Esophagus squamous epithelium (tissue), 5 donors: ENCODE measurements around the gene ZNF583. TPM values are rescaled to one million over a fixed set of nuclear protein-coding genes. Genes with fewer than 3 reads are reported as not detected.

Experiments
- DNase-seq: peaks from one replicate; lab custom pipeline; 2025; lab: John Stamatoyannopoulos, UW
- H3K27ac ChIP-seq, 4 donors: fragments of 200-600 bp; sonication (generic); one replicate each; pipeline ENCODE4 v1.5.1; 2016 to 2019; ENCODE audit warnings: mild to moderate bottlenecking in 1 of 4
- H3K27me3 ChIP-seq, 4 donors: fragments of 200-600 bp; sonication (generic); 1 replicate in 3 of 4; 2 replicates in 1 of 4; pipeline versions ENCODE4 v1.5.1 to v1.6.0; 2017 to 2021; ENCODE audit warnings: antibody characterized with exemption in 1 of 4
- H3K36me3 ChIP-seq, 3 donors: fragments of 200-600 bp; sonication (generic); one replicate each; pipeline ENCODE4 v1.5.1; 2016 to 2019
- H3K4me1 ChIP-seq, 3 donors: fragments of 200-600 bp; sonication (generic); one replicate each; pipeline ENCODE4 v1.5.1; 2017 to 2019
- H3K4me3 ChIP-seq, 4 donors: fragments of 200-600 bp; sonication (generic); 1 replicate in 3 of 4; 2 replicates in 1 of 4; pipeline ENCODE4 v1.5.1; 2016 to 2019; ENCODE audit warnings: mild to moderate bottlenecking in 2 of 4, moderate library complexity in 1 of 4
- H3K9me3 ChIP-seq, 3 donors: fragments of 200-600 bp; sonication (generic); one replicate each; pipeline ENCODE4 v1.5.1; 2016 to 2019
- CTCF ChIP-seq, 6 experiments: fragments of 450-650 bp in 4 of 6; fragments of 200-600 bp in 2 of 6; sonication (generic) in 2 of 6; IDR thresholded peaks; one replicate each; pipeline ENCODE4 v1.5.1; 2016 to 2019; ENCODE audit warnings: antibody characterized with exemption in 6 of 6, mild to moderate bottlenecking in 4 of 6, moderate library complexity in 4 of 6
- POLR2A ChIP-seq, 4 donors: fragments of 450-650 bp; IDR thresholded peaks; one replicate each; pipeline ENCODE4 v1.6.1; 2017; ENCODE audit warnings: antibody characterized with exemption in 4 of 4, mild to moderate bottlenecking in 4 of 4, moderate library complexity in 3 of 4
- WGBS, 2 donors: methylation state at CpG; one replicate each; pipeline ENCODE4 v1.1.5; 2018; 5-methylcytosine and 5-hydroxymethylcytosine counted together
- intact Hi-C: fragments of 100-400 bp; cut with DNase I; formaldehyde crosslinking; loops from one replicate; pipeline ENCODE4 v1.15.0; 2022
- total RNA-seq, 4 donors: library from RNA; depleted of rRNA; stranded (reverse); fragments of >200 nt; gene quantifications; one replicate each; pipeline ENCODE4 v1.1.0, GENCODE V29; 2016
- donor health status: DM: yes; HTN: yes; CAD: no.

Gene ZNF583
- total RNA-seq, 4 donors from 2014 or later: 0.88 to 6.1 (median 2.8) TPM

DNA sequence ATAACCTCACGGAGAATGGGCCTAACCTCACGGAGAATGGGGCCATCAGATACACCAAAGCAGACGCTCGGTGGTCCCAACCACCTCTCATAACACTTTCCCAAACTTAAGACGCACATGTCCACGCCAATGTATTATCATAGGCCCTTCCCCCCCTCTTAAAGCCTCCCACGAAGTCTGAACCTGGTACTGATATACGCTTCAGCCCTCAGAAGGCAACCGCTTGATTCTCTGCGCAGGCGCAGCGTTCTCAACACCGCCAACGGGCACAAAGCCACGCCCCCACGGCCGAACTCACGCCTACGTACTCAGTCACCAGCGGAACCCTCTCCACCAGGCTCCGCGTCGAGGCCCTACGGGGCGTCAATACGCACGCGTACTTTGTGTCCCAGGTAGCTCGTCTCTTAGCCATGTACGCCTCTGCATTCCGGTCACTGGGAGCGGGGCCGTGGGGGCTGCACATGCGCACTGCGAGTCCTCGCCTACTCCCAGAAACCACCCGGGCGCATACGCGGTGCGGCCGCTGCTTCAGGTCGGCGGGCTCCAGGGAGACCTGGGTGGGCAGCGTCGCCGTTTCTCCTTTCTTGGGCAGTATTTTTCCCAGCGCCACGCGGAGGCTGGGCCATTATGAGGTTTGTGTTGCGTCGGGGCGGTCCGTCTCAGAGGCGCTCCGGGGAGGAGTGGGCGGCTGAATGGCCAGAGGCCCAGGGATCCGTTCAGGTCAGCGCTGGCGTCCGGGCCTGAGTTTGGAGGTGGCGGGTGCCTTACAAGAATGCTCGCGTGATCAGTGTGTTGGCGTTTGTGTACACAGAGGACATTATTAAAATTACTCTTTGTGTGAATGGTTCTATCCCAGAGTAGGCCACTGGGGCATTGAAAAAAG lies 36.1 kb upstream of the ZNF583 start:
- peaks cover 0 to 27% (median 9%) of the 10 kb centered on the region in 3 donors for H3K9me3 ChIP-seq
- intact Hi-C loops: no loop called here

GRCh38 chr19:56369886-56370676 lies 34.1 kb upstream of the ZNF583 start:
- Histone ChIP-seq H3K27ac (no peak overlapping the region), H3K27me3 (no peaks in the 10 kb centered on the region), H3K36me3 (peaks cover 0 to 53% (median 6%) of the 10 kb centered on the region in 3 donors), H3K9me3 (peaks cover 0 to 32% (median 16%) of the 10 kb centered on the region in 3 donors), H3K4me3 (no peak overlapping the region), H3K4me1 (peaks cover 8 to 19% (median 12%) of the 10 kb centered on the region in 3 donors)
- DNase-seq: no peak
- TF ChIP-seq POLR2A (IDR thresholded peaks at IDR 0.05) (no peak), CTCF (IDR thresholded peaks at IDR 0.05) (no peak)
- intact Hi-C loops: no loop called here
- WGBS, 2 donors: 94 to 98% methylated on average over 3 of the region's 3 CpGs

More for the DNA sequence above, 36.1 kb upstream of the ZNF583 start:
- Histone ChIP-seq H3K27me3 (no peaks in the 10 kb centered on the region), H3K4me1 (peaks cover 8 to 19% (median 12%) of the 10 kb centered on the region in 3 donors), H3K27ac (peak overlapping the region; percentile 56 to 90 (median 87)), H3K4me3 (peak overlapping the region; percentile 47 to 82 (median 70)), H3K36me3 (peaks cover 0 to 33% (median 0%) of the 10 kb centered on the region in 3 donors)
- DNase-seq: peak; percentile 40
- 27 to 31% methylated on average over 12 to 18 of the region's 65 CpGs for WGBS, 2 donors
- peak in 2 of 6 experiments; percentile 9 to 26 for TF ChIP-seq CTCF (IDR thresholded peaks at IDR 0.05)
- peak in 2 of 4 donors; percentile 27 to 46 for TF ChIP-seq POLR2A (IDR thresholded peaks at IDR 0.05)

GRCh38 chr19:56372281-56372680 lies 31.9 kb upstream of the ZNF583 start:
- Histone ChIP-seq H3K27ac (no peak overlapping the region), H3K4me1 (peaks cover 8 to 19% (median 12%) of the 10 kb centered on the region in 3 donors), H3K4me3 (no peak overlapping the region), H3K36me3 (peaks cover 3 to 75% (median 11%) of the 10 kb centered on the region in 3 donors), H3K27me3 (no peaks in the 10 kb centered on the region), H3K9me3 (peaks cover 0 to 54% (median 33%) of the 10 kb centered on the region in 3 donors)
- WGBS, 2 donors: 45 to 62% methylated on average over 1 of the region's 1 CpG
- DNase-seq: no peak
- intact Hi-C loops: no loop called here
- TF ChIP-seq CTCF (IDR thresholded peaks at IDR 0.05) (no peak), POLR2A (IDR thresholded peaks at IDR 0.05) (no peak)

GRCh38 chr19:56377105-56377924 lies 26.8 kb upstream of the ZNF583 start:
- intact Hi-C loops: no loop called here
- Histone ChIP-seq H3K9me3 (peaks cover 0 to 92% (median 48%) of the 10 kb centered on the region in 3 donors), H3K27ac (no peak overlapping the region), H3K27me3 (no peaks in the 10 kb centered on the region), H3K4me1 (no peaks in the 10 kb centered on the region), H3K36me3 (peaks cover 6 to 68% (median 11%) of the 10 kb centered on the region in 3 donors), H3K4me3 (no peak overlapping the region)
- TF ChIP-seq POLR2A (IDR thresholded peaks at IDR 0.05) (no peak), CTCF (IDR thresholded peaks at IDR 0.05) (no peak)
- no peak for DNase-seq
- 90 to 93% methylated on average over 11 of the region's 11 CpGs for WGBS, 2 donors
